Activated T-helper 9 cell treated with anti-CD3 and anti-CD28 coated beads, Interleukin-2, amount 50 U/mL, for 16 hours (primary cell): Measurements from ENCODE around the gene CATSPER1.
"Not testable (repeated sequence)": the region's sequence is repeated elsewhere in the genome, so short reads cannot be mapped to it uniquely, and the experiment has no call there.

Source experiments
- DNase-seq: peaks from one replicate; pipeline ENCODE4 v3.0.0-alpha.2; 2020; ENCODE audit warnings: low read depth

CATSPER1 gene

GRCh38 chr11:66020618-66021357 lies 5.5 kb downstream of the CATSPER1 start:
- DNase-seq, result no peak

- no peak for DNase-seq
Measured at GRCh38 chr11:66020212-66020611, 6.1 kb downstream of the CATSPER1 start.

- no peak for DNase-seq
Measured at GRCh38 chr11:66017321-66017720, 9.0 kb downstream of the CATSPER1 start.

- no peak for DNase-seq
Measured at GRCh38 chr11:66016793-66017177, 9.5 kb downstream of the CATSPER1 start.

- DNase-seq, result no peak
Measured at GRCh38 chr11:66015936-66016792, 10.1 kb downstream of the CATSPER1 start.

- no peak for DNase-seq
Measured at GRCh38 chr11:66015454-66015881, 10.8 kb downstream of the CATSPER1 start.

GRCh38 chr11:66014804-66015453 lies 11.3 kb downstream of the CATSPER1 start:
- DNase-seq, result no peak

- no peak for DNase-seq
Measured at GRCh38 chr11:66013762-66014100, 12.5 kb downstream of the CATSPER1 start.

- no peak for DNase-seq
Measured at GRCh38 chr11:66012946-66013761, 13.1 kb downstream of the CATSPER1 start.

GRCh38 chr11:66012371-66012945 lies 13.8 kb downstream of the CATSPER1 start:
- DNase-seq, result no peak

GRCh38 chr11:66011785-66012303 lies 14.4 kb downstream of the CATSPER1 start, which contains the start of gene CST6:
TSS of gene CST6 (plus strand) at chr11:66012008. CDS start at chr11:66012045, 37 bp downstream.
- no peak for DNase-seq

GRCh38 chr11:66011239-66011784 lies 15.0 kb downstream of the CATSPER1 start:
- DNase-seq, result no peak

- DNase-seq, result not testable (repeated sequence)
Measured at GRCh38 chr11:66010036-66010435, 16.2 kb downstream of the CATSPER1 start.

- DNase-seq, result no peak
Measured at GRCh38 chr11:66008468-66009101, 17.7 kb downstream of the CATSPER1 start.

GRCh38 chr11:66008095-66008467 lies 18.2 kb downstream of the CATSPER1 start:
- DNase-seq, result no peak

- no peak for DNase-seq
Measured at GRCh38 chr11:66007201-66007634, 19.1 kb downstream of the CATSPER1 start.

GRCh38 chr11:66006891-66007176 lies 19.4 kb downstream of the CATSPER1 start:
- no peak for DNase-seq

GRCh38 chr11:66006134-66006890 lies 20.0 kb downstream of the CATSPER1 start:
- DNase-seq, result no peak

GRCh38 chr11:66004186-66004585 lies 22.1 kb downstream of the CATSPER1 start:
- DNase-seq, result no peak

- DNase-seq, result no peak
Measured at GRCh38 chr11:66003291-66003690, 23.0 kb downstream of the CATSPER1 start.
